ENCODE results near the gene ZNF74. TPM values are rescaled to one million over a fixed set of nuclear protein-coding genes. Genes with fewer than 3 reads are reported as not detected.

ZNF74 gene
- total and polyA plus RNA-seq, 3 experiments from 2014 or later = 12.3 to 15.3 (median 13.0) TPM

- Mint-ChIP-seq H3K36me3 (peaks cover 0 to 2% (median 0%) of the 10 kb centered on the region in 3 donors), H3K4me1 (peaks cover 5 to 7% (median 6%) of the 10 kb centered on the region in 3 donors), H3K27me3 (no peaks in the 10 kb centered on the region), H3K4me3 (no peak overlapping the region), H3K27ac (no peak overlapping the region), H3K9me3 (no peaks in the 10 kb centered on the region)
- H3K9me3 ChIP-seq (ENCODE audit: low read length) = no peaks in the 10 kb centered on the region
- DNase-seq = peak in 1 of 5 donors; percentile 26
- no peak overlapping the region for H3K27ac ChIP-seq (ENCODE audit: low read depth, low read length)
- H3K36me3 ChIP-seq (ENCODE audit: insufficient read depth, low read length) = no peaks in the 10 kb centered on the region
- peaks cover 3% of the 10 kb centered on the region for H3K27me3 ChIP-seq (ENCODE audit: insufficient read depth, low read length, poor library complexity, severe bottlenecking)
- peaks cover 11% of the 10 kb centered on the region for H3K4me1 ChIP-seq (ENCODE audit: insufficient read depth, low read length)
- CTCF ChIA-PET = interaction anchor here (3.3 kb wide), 1 partner anchor 9 kb away, joined by 38 read pairs; no protein-coding TSS in a partner anchor
- no peak overlapping the region for H3K4me3 ChIP-seq (ENCODE audit: low read length)
- POLR2A ChIA-PET = interaction anchor here (0.6 kb wide), 1 partner anchor 74 kb away, joined by 7 read pairs; no protein-coding TSS in a partner anchor
Measured at GRCh38 chr22:20420157-20420842, 26.3 kb downstream of the ZNF74 start.

GRCh38 chr22:20421507-20421874 lies 27.5 kb downstream of the ZNF74 start:
- Histone ChIP-seq H3K27me3 (ENCODE audit: insufficient read depth, low read length, poor library complexity, severe bottlenecking) (peaks cover 3% of the 10 kb centered on the region), H3K9me3 (ENCODE audit: low read length) (no peaks in the 10 kb centered on the region), H3K27ac (ENCODE audit: low read depth, low read length) (no peak overlapping the region), H3K36me3 (ENCODE audit: insufficient read depth, low read length) (no peaks in the 10 kb centered on the region), H3K4me3 (ENCODE audit: low read length) (no peak overlapping the region), H3K4me1 (ENCODE audit: insufficient read depth, low read length) (peaks cover 11% of the 10 kb centered on the region)
- ChIA-PET CTCF (no interaction called here), POLR2A (no interaction called here)
- Mint-ChIP-seq H3K27ac (no peak overlapping the region), H3K4me3 (no peak overlapping the region), H3K27me3 (no peaks in the 10 kb centered on the region), H3K36me3 (peaks cover 0 to 2% (median 0%) of the 10 kb centered on the region in 3 donors), H3K4me1 (peaks cover 5 to 10% (median 5%) of the 10 kb centered on the region in 3 donors), H3K9me3 (no peaks in the 10 kb centered on the region)
- peak in 1 of 5 donors; percentile 17 for DNase-seq

- Histone ChIP-seq H3K9me3 (ENCODE audit: low read length) (no peaks in the 10 kb centered on the region), H3K36me3 (ENCODE audit: insufficient read depth, low read length) (no peaks in the 10 kb centered on the region), H3K27ac (ENCODE audit: low read depth, low read length) (no peak overlapping the region), H3K27me3 (ENCODE audit: insufficient read depth, low read length, poor library complexity, severe bottlenecking) (peaks cover 10% of the 10 kb centered on the region), H3K4me1 (ENCODE audit: insufficient read depth, low read length) (peaks cover 11% of the 10 kb centered on the region), H3K4me3 (ENCODE audit: low read length) (no peak overlapping the region)
- Mint-ChIP-seq H3K27ac (no peak overlapping the region), H3K4me1 (peaks cover 5 to 17% (median 10%) of the 10 kb centered on the region in 3 donors), H3K9me3 (no peaks in the 10 kb centered on the region), H3K4me3 (no peak overlapping the region), H3K27me3 (peaks cover 3 to 5% of the 10 kb centered on the region in 2 donors), H3K36me3 (peaks cover 0 to 2% (median 0%) of the 10 kb centered on the region in 3 donors)
- ChIA-PET CTCF (no interaction called here), POLR2A (no interaction called here)
- DNase-seq = peak in 1 of 5 donors; percentile 41
Measured at GRCh38 chr22:20422271-20423007, 28.5 kb downstream of the ZNF74 start.

GRCh38 chr22:20423008-20423905 lies 29.3 kb downstream of the ZNF74 start:
- no peak overlapping the region for H3K27ac ChIP-seq (ENCODE audit: low read depth, low read length)
- Mint-ChIP-seq H3K27me3 (peaks cover 3 to 5% of the 10 kb centered on the region in 2 donors), H3K4me3 (peak overlapping the region in 4 of 7 donors; percentile 12 to 86 (median 60)), H3K4me1 (peaks cover 5 to 18% (median 7%) of the 10 kb centered on the region in 3 donors), H3K9me3 (no peaks in the 10 kb centered on the region), H3K36me3 (peaks cover 0 to 2% (median 0%) of the 10 kb centered on the region in 3 donors), H3K27ac (peak overlapping the region in 1 of 8 donors; percentile 10)
- H3K36me3 ChIP-seq (ENCODE audit: insufficient read depth, low read length) = no peaks in the 10 kb centered on the region
- CTCF ChIA-PET = interaction anchor here (1.0 to 1.3 kb wide), 2 partner anchors 33 to 69 kb away, joined by 3 read pairs; no protein-coding TSS in a partner anchor
- POLR2A ChIA-PET = no interaction called here
- H3K27me3 ChIP-seq (ENCODE audit: insufficient read depth, low read length, poor library complexity, severe bottlenecking) = peaks cover 8% of the 10 kb centered on the region
- DNase-seq = peak in 1 of 5 donors; percentile 43
- H3K9me3 ChIP-seq (ENCODE audit: low read length) = no peaks in the 10 kb centered on the region
- H3K4me1 ChIP-seq (ENCODE audit: insufficient read depth, low read length) = peaks cover 4% of the 10 kb centered on the region
- no peak overlapping the region for H3K4me3 ChIP-seq (ENCODE audit: low read length)

- CTCF ChIA-PET = interaction anchor here (1.0 to 1.3 kb wide), 2 partner anchors 32 to 68 kb away, joined by 3 read pairs; no protein-coding TSS in a partner anchor
- Mint-ChIP-seq H3K27me3 (peaks cover 3 to 7% of the 10 kb centered on the region in 2 donors), H3K27ac (peak overlapping the region in 1 of 8 donors; percentile 10), H3K9me3 (no peaks in the 10 kb centered on the region), H3K36me3 (peaks cover 0 to 2% (median 0%) of the 10 kb centered on the region in 3 donors), H3K4me1 (peaks cover 6 to 21% (median 11%) of the 10 kb centered on the region in 3 donors), H3K4me3 (peak overlapping the region in 3 of 7 donors; percentile 52 to 70 (median 58))
- Histone ChIP-seq H3K9me3 (ENCODE audit: low read length) (no peaks in the 10 kb centered on the region), H3K27ac (ENCODE audit: low read depth, low read length) (no peak overlapping the region), H3K36me3 (ENCODE audit: insufficient read depth, low read length) (no peaks in the 10 kb centered on the region), H3K4me3 (ENCODE audit: low read length) (no peak overlapping the region), H3K4me1 (ENCODE audit: insufficient read depth, low read length) (peaks cover 5% of the 10 kb centered on the region), H3K27me3 (ENCODE audit: insufficient read depth, low read length, poor library complexity, severe bottlenecking) (peaks cover 13% of the 10 kb centered on the region)
- no peak for DNase-seq
- POLR2A ChIA-PET = no interaction called here
Measured at GRCh38 chr22:20423906-20424551, 30.1 kb downstream of the ZNF74 start.

GRCh38 chr22:20424568-20424931 lies 30.6 kb downstream of the ZNF74 start:
- POLR2A ChIA-PET = no interaction called here
- H3K27ac Mint-ChIP-seq = no peak overlapping the region
- peaks cover 3 to 8% of the 10 kb centered on the region in 2 donors for H3K27me3 Mint-ChIP-seq
- Histone ChIP-seq H3K27me3 (ENCODE audit: insufficient read depth, low read length, poor library complexity, severe bottlenecking) (peaks cover 13% of the 10 kb centered on the region), H3K9me3 (ENCODE audit: low read length) (no peaks in the 10 kb centered on the region), H3K27ac (ENCODE audit: low read depth, low read length) (no peak overlapping the region), H3K4me3 (ENCODE audit: low read length) (no peak overlapping the region), H3K4me1 (ENCODE audit: insufficient read depth, low read length) (peaks cover 7% of the 10 kb centered on the region), H3K36me3 (ENCODE audit: insufficient read depth, low read length) (no peaks in the 10 kb centered on the region)
- peak overlapping the region in 3 of 7 donors; percentile 27 to 70 (median 58) for H3K4me3 Mint-ChIP-seq
- H3K36me3 Mint-ChIP-seq = peaks cover 0 to 2% (median 0%) of the 10 kb centered on the region in 3 donors
- no peak for DNase-seq
- H3K4me1 Mint-ChIP-seq = peaks cover 6 to 25% (median 12%) of the 10 kb centered on the region in 3 donors
- CTCF ChIA-PET = interaction anchor here (1.0 to 1.3 kb wide), 2 partner anchors 32 to 68 kb away, joined by 3 read pairs; no protein-coding TSS in a partner anchor
- H3K9me3 Mint-ChIP-seq = no peaks in the 10 kb centered on the region

GRCh38 chr22:20424932-20425565 lies 31.1 kb downstream of the ZNF74 start:
- peak overlapping the region in 6 of 7 donors; percentile 27 to 74 (median 38) for H3K4me3 Mint-ChIP-seq
- no peak overlapping the region for H3K27ac Mint-ChIP-seq
- no peaks in the 10 kb centered on the region for H3K9me3 Mint-ChIP-seq
- H3K27me3 Mint-ChIP-seq = peaks cover 3 to 8% of the 10 kb centered on the region in 2 donors
- H3K4me1 Mint-ChIP-seq = peaks cover 8 to 27% (median 12%) of the 10 kb centered on the region in 3 donors
- Histone ChIP-seq H3K4me1 (ENCODE audit: insufficient read depth, low read length) (peaks cover 12% of the 10 kb centered on the region), H3K36me3 (ENCODE audit: insufficient read depth, low read length) (no peaks in the 10 kb centered on the region), H3K27me3 (ENCODE audit: insufficient read depth, low read length, poor library complexity, severe bottlenecking) (peaks cover 13% of the 10 kb centered on the region), H3K4me3 (ENCODE audit: low read length) (no peak overlapping the region), H3K27ac (ENCODE audit: low read depth, low read length) (no peak overlapping the region), H3K9me3 (ENCODE audit: low read length) (no peaks in the 10 kb centered on the region)
- ChIA-PET CTCF (no interaction called here), POLR2A (no interaction called here)
- H3K36me3 Mint-ChIP-seq = peaks cover 0 to 2% (median 0%) of the 10 kb centered on the region in 3 donors
- DNase-seq = no peak

All from CD8-positive, alpha-beta memory T cell (primary cell).